ENCODE results near the gene TRABD2A.

DNA sequence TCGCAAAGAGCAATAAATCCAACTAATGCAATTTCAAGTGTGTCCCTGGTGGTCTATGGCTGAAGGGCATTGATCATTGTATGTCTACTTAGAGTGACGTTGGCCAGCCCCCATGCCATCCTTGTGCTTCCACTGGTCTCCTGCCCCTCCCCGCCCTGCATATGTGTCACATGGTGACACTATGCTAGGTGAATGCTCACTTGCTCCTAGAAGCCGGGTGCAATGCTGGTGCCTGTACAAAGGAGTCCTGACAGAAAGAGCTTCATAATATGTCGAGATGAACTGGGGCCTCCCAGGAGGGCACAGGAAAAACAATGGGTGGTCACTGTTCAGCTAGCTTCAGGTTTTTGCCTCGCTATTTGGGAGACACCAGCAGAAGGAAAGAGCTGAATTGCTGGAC lies 5.9 kb upstream of the TRABD2A start:
- TF ChIP-seq, protein P1, sequence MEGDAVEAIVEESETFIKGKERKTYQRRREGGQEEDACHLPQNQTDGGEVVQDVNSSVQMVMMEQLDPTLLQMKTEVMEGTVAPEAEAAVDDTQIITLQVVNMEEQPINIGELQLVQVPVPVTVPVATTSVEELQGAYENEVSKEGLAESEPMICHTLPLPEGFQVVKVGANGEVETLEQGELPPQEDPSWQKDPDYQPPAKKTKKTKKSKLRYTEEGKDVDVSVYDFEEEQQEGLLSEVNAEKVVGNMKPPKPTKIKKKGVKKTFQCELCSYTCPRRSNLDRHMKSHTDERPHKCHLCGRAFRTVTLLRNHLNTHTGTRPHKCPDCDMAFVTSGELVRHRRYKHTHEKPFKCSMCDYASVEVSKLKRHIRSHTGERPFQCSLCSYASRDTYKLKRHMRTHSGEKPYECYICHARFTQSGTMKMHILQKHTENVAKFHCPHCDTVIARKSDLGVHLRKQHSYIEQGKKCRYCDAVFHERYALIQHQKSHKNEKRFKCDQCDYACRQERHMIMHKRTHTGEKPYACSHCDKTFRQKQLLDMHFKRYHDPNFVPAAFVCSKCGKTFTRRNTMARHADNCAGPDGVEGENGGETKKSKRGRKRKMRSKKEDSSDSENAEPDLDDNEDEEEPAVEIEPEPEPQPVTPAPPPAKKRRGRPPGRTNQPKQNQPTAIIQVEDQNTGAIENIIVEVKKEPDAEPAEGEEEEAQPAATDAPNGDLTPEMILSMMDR (IDR thresholded peaks at IDR 0.05) = no peak
- no peak for TF ChIP-seq POLR2A (IDR thresholded peaks at IDR 0.05)

All from uterus (tissue), 2 donors.